ENCODE results near the gene ATP2C2.
"Not testable (repeated sequence)": the region's sequence is repeated elsewhere in the genome, so short reads cannot be mapped to it uniquely, and the experiment has no call there.

The ATP2C2 gene

DNA sequence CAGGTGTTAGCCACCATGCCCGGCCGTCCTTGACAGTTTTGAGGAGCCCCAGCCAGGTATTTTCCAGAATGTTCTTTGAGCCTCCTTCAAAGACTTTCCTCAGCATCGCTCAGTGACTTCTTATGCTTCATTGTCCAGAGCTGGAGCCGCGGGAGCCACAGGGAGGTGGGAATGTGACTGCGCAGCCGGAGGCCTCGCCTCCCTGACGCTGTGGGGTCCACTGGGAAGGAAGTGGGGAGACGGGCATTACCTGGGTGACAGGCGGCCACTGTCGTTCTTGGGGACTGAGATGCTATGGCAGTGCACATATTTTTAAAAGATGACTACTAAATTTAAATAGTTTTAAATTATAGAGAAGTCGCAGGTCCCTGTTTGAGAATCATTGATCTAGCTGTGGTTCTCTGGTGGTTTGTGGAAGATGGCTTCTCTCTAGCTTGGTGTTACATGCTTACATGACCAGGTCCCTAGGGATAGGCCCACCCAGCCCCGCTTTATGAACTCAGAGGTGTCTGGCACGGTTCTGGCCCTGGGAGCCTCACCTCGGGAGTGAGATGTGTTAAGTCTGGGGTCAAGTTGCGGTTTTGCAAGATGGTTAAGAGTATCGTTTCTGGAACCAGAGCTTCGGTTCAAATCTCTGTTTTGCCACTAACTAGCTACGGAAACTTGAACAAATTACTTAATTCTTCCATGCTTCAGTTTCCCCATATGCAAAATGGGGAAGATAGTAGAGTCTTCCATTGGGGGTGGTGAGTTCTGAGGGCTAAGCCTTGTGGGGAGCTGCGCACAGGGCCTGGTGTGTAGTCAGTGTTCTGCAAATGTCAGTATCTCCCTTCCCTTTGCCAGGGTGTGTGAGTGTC is 53.0 kb downstream of the ATP2C2 start:
- DNase-seq = no peak

DNA sequence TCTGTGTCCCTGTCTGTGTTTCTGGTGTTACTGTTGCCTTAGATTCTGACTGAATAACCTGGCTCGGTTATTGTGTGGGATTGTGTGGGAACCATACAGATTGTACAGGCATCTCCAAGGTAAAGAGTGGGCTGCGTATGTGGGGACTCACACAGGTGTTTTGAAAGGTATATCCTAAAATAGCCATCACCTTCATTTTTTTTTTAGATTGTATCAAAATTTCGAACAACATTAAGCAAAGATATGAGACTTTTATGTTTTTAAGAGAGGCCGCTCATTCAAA is 53.5 kb downstream of the ATP2C2 start:
- DNase-seq = no peak

DNA sequence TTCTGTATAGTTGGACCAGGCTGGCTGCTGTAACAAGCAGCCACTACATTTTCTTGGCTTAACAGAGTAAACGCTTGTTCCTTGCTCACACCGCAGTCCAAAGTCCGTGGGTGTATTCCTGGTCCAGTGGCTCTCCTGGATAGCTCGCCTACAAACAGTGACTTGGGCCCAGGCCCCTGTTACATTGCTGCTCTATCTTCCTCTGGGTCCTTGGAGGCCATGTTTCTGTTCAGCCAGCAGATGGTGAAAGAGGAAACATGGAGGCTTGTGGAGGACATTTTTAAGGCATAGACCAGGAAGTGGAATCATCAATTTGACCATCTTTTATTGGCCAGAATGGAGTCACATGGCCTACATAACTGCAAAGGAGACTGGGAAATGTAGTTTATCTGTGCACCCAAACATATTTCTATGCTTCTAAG is 55.1 kb downstream of the ATP2C2 start:
- no peak for DNase-seq

DNA sequence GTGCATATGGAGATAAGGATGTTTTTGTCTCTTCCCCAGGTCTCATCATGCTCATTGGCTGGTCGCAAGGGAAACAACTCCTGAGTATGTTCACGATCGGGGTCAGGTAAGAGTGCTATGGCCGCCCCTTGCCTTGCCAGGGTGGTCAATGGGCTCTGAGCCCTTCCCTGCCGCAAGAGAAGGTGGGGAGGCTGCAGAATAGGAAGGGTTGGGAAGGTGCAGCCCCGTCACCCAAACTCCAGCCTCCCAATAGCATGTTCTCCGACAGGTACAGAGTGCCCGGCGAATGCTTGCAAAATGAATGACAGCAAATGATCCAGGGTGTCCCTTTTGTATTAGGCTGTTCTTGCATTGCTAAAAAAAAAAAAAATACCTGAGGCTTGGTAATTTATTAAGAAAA is 57.4 kb downstream of the ATP2C2 start:
- DNase-seq = no peak

DNA sequence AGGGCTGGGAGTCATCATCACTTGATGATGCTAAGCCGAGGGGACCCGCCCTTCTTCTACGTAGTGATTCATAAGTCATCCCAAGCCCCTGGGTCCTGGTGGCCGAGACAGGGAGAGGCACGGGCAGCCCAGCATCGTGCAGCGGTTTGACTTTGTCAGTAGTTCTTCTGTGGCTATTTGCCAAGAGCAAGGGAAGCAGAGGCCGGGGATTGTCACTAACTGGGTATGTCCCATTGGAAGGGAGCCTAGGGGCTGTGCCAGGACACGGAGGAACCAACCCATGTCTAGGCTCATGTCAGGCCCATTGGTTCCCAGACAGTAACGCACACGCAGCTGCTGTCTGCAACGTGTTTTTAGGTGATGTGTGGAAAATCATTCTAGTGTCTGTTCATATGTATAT is 58.5 kb downstream of the ATP2C2 start:
- DNase-seq = no peak

DNA sequence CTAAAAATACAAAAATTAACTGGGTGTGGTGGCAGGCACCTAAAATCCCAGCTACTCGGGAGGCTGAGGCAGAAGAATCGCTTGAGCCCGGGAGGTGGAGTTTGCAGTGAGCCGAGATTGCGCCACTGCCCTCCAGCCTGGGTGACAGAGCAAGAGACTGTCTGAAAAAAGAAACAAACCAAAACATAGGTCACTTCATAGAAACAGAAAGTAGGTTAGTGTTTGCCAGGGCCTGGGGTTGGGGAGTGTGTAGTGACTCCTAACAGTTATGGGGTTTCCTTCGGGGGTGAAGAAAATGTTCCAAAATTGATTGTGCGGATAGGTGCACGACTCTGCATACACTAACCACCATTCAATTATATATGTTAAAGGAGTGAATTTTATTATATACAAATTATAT is 59.2 kb downstream of the ATP2C2 start:
- DNase-seq = no peak

DNA sequence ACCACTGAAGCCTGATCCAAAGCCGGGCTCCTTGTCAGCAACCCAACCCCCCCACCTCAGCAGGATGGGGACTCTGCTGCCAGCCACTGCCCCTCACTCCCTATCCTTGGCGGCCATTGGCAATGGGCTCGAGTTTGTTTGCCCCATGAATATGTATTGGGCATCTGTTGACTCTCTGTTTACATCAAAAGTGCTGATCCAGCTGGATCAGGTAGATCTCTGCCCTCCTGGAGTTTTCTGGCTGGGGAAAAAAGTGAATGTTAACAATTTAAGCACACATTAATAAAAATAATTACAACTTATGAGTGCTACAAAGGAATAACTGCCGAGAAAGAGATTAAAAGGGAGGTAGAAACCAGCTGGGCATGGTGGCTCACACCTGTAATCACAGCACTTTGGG is 62.5 kb downstream of the ATP2C2 start:
- no peak for DNase-seq

DNA sequence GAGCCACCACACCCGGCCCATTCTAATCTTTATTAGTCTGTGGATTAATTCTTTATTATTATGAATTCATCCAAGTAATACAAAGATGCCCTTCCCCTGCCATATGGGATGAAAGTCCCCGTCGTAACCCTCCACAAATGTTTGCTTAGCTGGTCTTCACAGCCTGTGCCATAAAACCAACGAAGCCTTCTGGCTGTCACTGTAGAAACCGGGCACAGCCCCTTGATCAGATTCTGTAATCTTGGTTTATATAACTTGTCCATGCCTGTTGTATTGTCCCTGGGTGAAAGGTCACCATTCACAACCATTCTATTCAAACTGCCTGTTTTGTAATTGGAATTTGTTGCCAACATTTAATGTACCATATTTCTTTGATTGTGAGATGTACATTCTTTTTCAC is 66.5 kb downstream of the ATP2C2 start:
- DNase-seq = no peak

DNA sequence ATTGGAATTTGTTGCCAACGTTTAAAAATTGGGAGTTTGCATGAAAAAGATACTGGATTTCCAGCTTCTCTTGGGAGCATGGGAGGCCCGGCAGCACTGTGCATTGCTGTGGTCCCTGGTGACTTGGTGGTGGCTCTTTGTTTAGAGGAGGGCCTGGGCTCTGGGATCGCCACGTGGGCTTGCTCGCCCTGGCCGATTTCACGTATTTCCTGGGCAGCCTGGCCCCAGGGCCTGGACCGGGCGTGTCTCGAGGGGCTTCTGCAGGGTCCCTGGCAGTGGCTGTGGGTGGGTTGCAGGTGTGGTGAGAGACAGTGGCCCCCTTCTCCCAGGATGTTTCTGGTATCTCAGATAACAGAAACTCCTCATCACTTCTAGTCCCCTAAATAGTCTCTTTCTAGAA is 67.9 kb downstream of the ATP2C2 start:
- no peak for DNase-seq

DNA sequence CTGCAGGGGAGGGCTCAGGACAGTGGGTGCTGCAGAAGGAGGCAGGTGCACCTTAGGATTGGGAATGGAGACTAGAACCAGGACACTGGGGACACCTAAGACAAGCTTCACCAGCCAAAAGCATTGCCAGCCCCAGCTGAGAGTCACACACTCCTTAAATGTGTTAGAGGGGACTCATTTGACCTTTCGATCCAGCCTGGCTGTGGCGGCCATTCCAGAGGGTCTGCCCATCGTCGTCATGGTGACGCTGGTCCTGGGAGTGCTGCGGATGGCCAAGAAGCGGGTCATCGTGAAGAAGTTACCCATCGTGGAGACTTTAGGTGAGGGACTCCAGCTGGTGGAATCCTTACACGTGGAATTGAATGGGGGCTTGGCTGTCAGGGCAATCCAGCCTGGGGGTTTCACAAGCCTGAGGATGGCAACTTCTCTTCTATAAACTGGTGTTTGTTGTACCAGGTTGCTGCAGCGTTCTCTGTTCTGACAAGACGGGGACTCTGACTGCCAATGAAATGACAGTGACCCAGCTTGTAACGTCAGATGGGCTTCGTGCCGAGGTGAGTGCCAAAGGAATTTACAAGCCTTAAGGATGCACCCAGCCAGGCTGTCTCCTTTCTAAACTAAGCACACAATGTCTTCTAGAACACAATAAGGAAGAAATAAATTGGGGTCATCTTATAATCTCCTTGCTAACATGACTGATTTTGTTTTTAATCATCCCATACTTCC is 70.8 kb downstream of the ATP2C2 start:
- no peak for DNase-seq

DNA sequence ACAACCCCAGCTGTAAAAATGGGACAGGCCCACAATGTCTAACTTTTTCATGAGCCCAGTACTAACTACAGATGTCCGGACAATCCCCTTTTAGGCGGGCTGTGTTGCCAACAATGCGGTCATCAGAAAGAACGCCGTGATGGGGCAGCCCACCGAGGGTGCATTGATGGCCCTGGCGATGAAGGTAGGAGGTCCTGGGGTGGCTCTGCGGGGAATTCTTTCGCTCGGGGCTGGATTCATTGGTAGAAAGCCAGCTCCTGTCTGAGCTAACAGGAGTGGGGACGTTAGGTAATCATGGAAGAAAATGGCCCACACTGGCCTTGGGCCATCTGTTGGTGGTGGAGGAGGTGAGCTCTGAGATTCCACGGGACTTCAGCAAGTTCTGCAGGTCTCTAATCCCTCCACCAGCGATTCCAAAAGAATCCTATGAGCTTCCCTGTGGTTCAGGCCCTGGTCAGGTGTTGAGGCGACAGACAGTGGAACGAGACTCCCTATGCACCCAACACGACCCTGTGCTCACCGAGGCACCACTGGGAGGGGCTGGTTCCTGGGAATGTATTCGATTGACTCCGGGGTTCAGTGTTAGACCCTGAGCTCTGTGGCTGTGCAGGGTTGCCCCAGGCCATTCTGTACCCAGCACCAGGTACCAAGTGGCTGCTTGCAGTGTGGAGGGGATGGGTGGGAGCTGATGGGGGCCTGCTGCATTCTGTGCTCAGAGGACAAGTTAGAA is 74.2 kb downstream of the ATP2C2 start:
- DNase-seq = no peak

DNA sequence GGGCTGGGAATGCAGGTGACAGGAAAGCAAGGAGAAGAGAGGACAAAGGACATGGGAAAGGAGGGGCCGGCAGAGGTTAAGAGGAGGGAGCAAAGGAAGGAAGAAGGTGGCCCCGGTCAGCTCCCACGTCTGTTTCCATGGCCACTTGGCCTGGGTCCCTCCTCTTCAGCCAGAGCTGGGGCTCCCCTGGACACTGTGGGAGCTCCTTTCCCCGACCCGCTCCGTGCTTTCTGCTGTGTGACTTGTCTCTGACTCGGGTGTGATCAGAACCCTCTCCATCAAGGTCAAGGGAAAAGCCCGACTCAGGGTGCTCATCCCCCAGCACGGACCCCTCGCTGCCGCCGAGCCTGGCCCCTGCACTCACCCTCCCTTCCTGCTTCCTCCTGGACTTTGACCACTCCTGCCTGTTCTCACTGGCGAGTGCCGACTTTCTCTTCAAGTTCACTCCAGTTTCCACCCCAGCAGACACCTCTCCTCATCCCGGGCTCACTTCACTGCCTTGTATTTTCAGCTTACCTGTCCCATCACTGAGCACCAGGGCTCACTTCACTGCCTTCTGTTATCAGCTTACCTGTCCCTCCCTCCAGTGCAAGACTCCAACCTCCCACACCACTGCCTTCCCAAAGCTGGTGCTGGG is 74.9 kb downstream of the ATP2C2 start:
- no peak for DNase-seq

DNA sequence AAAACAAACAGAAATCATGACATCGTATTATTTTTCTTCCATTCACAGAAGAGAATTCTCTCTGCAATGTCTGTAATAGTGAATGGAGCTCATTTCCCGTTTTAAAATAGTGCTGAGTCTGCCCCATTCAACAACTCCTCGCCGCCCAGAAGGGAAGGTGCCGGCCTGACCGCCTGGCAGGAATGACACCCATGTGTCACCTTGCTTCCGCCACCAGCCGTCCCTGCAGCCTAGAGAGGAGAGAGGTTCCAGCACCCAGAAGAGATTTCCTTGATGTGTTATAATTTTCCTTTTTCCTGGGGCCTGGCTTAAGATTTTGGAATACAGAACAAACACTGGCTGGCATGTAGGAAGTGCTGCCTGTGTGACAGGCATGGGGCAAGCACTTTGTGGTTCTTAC is 76.1 kb downstream of the ATP2C2 start:
- no peak for DNase-seq

DNA sequence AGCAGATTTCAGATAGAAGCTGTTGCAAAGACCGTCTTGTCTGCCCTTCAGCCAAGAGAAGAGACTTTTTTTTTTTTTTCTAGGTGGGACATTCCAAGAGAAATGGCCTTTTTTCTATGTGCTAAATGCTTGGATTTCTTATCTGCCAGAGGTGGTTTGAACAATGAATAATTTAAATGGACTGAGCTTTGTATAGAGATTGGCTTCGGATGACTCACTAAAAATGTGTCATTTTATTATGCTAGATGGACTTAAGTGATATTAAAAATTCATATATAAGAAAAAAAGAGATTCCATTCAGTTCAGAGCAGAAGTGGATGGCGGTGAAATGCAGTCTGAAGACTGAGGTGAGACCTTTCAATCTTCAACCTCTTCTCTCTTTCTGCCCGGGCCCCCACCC is 77.7 kb downstream of the ATP2C2 start:
- DNase-seq = no peak

DNA sequence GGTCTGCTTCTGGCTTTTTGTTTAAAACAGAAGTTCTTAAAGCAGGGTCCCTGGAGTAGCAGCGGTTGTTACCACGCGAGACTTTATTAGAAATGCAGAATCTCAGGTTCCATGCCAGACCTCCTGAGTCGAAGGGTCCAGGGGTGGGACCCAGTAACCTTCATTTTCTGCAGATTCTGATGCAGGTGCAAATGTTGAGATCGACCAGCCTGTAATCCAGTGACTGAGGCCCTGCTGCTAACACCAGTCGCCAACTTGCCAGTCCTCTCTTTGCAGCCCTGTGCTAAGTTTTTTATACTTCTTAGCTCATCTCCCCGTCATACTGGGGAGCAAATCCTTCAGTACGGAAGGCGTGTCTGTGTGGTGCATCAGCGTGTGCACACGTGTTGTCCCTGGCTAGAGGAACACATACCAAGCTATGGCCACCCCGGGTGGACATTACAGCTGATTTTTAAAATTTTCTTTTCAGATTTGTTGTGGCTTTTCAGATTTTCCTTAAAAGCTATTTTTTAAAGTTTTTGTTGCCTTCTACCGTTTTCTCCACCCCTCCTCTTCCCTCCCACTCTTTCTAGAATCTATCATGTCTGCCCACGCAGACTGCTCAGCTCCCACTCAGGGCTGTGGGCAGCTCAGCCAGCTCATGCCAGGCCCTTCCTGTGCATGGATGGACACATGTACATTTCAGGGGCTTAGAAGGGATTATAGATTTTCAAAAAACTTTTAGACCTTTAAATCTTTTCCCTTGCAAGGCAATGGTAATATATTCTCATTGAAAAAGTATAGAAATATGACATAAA is 78.5 kb downstream of the ATP2C2 start:
- no peak for DNase-seq

DNA sequence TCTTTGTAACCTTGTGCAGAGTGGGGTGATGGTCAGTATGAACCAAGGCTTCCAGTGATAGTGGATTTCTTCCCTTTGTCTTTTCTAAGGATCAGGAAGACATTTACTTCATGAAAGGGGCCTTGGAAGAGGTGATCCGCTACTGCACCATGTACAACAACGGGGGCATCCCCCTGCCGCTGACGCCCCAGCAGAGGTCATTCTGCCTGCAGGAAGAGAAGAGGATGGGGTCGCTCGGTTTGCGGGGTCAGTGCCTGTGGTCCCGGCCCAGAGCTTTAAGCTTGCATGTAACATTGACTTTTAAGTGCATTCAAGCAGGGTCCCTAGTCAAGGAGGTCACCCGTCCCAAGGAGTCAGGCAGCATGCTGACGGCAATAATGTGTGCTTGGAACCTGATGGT is 80.1 kb downstream of the ATP2C2 start:
- DNase-seq = no peak

DNA sequence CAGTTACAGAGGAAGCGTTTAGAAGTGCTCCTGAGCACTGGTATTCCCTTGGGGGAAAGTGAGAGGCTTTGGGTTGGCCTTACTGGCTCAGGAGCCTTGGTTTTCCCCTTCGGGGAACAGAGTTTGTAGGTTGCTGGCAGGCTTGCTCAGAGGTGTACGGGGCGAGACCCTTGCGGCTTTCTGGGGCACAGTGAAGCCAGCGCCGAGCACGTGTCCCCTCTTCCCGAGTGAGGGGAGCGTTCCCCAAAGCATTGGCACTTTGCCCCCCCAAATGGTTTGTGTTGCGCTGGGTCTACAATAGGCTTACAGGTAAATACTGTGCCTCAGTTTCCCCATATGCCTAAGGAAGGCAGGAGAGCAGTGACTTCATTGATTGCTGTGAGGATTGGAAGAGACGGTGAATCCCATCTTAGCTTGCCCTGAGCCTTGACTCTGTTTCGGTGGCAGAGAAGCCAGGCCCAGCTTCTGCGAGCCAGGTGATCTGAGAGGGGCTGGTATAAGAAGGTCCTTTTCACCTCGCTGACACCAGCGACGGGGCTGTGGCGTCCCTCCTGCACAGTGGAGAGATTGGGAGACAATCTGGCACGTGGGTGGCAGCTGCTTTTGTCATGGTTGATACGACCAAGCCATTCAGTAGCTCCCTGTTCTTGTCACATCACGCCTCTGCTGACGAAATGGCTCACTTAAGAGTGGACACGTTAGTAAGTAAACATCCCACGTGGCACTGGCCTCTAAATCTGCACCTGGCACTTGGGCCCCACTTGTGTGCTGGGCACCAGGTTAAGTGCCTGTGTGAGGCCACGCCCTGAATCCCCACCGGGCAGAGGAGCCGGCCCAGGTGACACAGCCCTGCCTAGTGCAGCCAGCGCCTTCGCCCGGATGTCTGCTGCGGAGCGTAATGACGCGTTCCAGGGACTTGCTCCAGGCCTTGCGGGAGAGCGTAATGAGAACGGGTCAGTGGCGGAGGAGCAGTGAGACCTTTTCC is 81.1 kb downstream of the ATP2C2 start:
- DNase-seq = no peak

DNA sequence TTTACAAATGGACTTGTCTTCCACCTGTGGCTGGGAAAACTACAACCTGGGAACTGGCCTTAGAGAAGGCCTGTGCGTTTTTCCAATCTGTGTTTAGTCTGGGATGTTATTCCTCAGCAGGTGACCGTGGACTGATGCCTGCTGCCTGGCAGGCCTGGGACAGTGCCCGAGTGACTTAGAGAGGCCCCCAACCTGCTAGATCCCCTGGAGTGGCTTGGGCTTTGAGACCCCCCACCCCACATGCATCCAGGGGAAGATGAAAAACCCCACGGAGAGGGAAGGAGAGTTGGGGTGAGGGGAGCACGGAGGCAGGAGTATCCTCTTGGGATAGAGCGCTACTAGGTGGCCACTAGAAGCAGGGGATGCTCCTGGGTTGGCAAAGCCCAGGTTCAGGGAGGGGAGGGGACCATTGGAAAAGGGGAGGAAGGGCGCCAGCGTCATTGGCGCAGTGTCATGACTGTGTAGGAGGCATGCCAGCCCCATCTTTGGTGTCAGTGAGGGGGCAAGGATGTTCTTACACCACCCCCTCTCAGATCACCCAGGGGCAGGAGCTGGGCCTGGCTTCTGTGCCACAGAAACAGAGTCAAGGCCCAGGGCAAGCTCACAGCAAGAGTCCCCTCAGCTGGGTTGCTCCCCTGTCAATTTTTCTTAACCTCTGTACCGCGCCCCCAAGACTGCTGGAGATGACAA is 82.0 kb downstream of the ATP2C2 start:
- no peak for DNase-seq

DNA sequence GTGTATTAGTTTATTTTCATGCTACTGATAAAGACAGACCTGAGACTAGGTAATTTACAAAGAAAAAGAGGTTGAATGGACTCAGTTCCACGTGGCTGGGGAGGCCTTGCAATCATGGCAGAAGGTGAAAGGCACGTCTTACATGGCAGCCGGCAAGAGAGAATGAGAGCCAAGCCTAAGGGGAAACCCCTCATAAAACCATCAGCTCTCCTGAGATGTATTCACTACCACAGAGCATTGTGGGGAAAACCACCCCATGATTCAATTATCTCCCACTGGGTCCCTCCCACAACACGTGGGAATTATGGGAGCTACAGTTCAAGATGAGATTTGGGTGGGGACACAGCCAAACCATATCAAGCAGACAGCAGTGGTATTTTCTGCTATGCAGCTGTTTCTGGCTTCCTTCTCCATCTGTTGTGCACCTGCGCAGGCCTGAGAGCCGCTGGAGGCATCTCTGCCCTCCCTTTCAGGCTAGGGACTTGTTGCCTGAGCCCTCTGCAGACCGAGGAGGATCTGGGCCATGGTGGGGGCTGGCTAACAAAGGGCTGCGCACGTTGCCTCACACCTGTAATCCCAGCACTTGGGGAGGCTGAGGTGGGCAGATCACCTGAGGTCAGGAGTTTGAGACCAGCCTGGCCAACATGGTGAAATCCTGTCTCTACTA is 82.8 kb downstream of the ATP2C2 start:
- not testable (repeated sequence) for DNase-seq

DNA sequence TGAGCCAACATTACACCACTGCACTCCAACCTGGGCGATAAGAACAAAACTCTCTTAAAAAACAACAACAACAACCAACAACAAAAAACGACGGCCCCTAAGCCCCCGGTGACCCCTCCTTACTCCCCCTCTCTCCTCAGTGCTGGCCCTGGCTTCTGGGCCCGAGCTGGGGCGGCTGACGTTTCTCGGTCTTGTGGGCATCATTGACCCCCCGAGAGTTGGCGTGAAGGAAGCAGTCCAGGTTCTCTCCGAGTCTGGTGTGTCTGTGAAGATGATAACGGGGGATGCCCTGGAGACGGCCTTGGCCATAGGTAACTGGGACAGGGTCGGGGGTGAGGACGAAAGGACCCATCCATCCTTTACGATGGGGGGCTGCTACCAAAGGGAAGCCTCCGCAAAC is 83.4 kb downstream of the ATP2C2 start:
- DNase-seq = no peak
